Activated CD8-positive, alpha-beta T cell treated with anti-CD3 and anti-CD28 coated beads for 36 hours (primary cell): ENCODE data around the gene DENND6A. TPM values are rescaled to one million over a fixed set of nuclear protein-coding genes. Genes with fewer than 3 reads are reported as not detected.

Experiments
- ATAC-seq: fragments of 200-7000 bp; cut with Tn5 transposase; one replicate; pipeline ENCODE4 v1.10.0; 2021; ENCODE audit warnings: mild to moderate bottlenecking, moderate library complexity
- CTCF ChIA-PET: fragments of 350-600 bp; sonication (Branson Sonifier 250); formaldehyde crosslinking; loops from one replicate; lab custom pipeline; 2021; ENCODE audit warnings: antibody characterized with exemption; lab: Charles Lee
- POLR2A ChIA-PET: fragments of 350-600 bp; sonication (Branson Sonifier 250); formaldehyde crosslinking; loops from one replicate; lab custom pipeline; 2021; ENCODE audit warnings: antibody characterized with exemption; lab: Charles Lee
- DNase-seq: peaks from one replicate; pipeline ENCODE4 v3.0.0-alpha.2; 2020
- H3K27ac Mint-ChIP-seq: one replicate; pipeline ENCODE4 v1.8.0; 2021; ENCODE audit warnings: mild to moderate bottlenecking, mixed read lengths
- H3K27me3 Mint-ChIP-seq: one replicate; pipeline ENCODE4 v1.8.0; 2021; ENCODE audit warnings: mixed read lengths
- H3K36me3 Mint-ChIP-seq: one replicate; pipeline ENCODE4 v1.8.0; 2021; ENCODE audit warnings: low read depth, mixed read lengths
- H3K4me1 Mint-ChIP-seq: one replicate; pipeline ENCODE4 v1.8.0; 2021; ENCODE audit warnings: low read depth, mixed read lengths
- H3K4me3 Mint-ChIP-seq: one replicate; pipeline ENCODE4 v1.8.0; 2021; ENCODE audit warnings: mild to moderate bottlenecking, moderate library complexity, mixed read lengths
- H3K9me3 Mint-ChIP-seq: one replicate; pipeline ENCODE4 v1.8.0; 2021; ENCODE audit warnings: mixed read lengths
- intact Hi-C: fragments of 100-400 bp; cut with micrococcal nuclease; formaldehyde crosslinking; loops from one replicate; pipeline ENCODE4 v1.10.0; 2022
- total RNA-seq, 2 experiments: library from RNA; stranded (reverse); gene quantifications; one replicate each; pipeline ENCODE4 v1.2.3, GENCODE V29; 2021
- TF ChIP-seq, protein P1 (sequence below): fragments of 200-600 bp; IDR thresholded peaks from one replicate; pipeline ENCODE4 v1.8.0; 2022; ENCODE audit warnings: antibody characterized with exemption, mild to moderate bottlenecking

Gene DENND6A, protein sequence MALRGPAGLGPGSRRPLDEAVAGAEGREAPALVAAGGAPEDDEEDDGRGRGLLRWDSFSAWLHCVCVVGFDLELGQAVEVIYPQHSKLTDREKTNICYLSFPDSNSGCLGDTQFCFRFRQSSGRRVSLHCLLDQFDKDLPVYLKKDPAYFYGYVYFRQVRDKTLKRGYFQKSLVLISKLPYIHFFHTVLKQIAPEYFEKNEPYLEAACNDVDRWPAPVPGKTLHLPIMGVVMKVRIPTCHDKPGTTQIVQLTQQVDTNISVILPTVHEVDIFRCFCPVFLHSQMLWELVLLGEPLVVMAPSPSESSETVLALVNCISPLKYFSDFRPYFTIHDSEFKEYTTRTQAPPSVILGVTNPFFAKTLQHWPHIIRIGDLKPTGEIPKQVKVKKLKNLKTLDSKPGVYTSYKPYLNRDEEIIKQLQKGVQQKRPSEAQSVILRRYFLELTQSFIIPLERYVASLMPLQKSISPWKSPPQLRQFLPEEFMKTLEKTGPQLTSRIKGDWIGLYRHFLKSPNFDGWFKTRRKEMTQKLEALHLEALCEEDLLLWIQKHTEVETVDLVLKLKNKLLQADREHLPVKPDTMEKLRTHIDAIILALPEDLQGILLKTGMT
- 10 to 100 TPM; 10.1 to 13.1 TPM for total RNA-seq

DNA sequence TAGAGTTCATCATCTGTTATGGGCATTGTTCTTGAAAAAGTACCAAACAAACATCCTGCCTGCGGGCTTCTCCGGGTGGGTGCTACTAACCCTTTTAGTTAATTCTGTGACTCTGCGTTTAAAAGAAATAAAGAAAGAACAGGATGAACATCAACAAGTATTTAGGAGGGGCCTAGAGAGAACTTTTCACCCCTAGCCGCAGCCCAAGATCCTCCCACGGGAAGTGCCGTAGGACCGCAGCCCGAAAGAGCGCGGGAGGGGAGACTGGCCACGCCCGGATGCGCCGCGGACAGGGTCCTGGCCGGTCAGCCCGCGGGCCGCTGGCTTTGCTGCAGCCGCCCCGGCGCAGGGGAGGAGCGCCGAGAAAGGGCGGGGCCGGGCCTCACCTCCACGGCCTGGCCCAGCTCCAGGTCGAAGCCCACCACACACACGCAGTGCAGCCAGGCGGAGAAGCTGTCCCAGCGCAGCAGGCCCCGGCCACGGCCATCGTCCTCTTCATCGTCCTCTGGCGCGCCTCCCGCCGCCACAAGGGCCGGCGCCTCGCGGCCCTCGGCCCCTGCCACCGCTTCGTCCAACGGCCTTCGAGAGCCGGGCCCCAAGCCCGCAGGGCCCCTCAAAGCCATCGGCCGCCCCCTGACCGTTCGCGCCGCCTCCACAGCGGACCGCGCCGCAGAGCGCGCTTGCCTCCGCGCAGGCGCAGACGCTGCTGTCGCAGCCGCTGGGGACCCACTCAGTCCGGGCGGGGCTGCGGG lies at the start of gene DENND6A:
TSS of gene DENND6A (minus strand) at position 682 of the 752 bp plus-strand sequence. CDS start at position 623, 59 bp downstream.
- no peaks in the 10 kb centered on the region for H3K9me3 Mint-ChIP-seq
- H3K27ac Mint-ChIP-seq, result peak within 1 kb of the TSS; percentile 90
- ATAC-seq (peak; percentile 86), DNase-seq (peak; percentile 80)
- intact Hi-C loops, result loop anchor here (5.0 kb wide), 1 partner anchor 95 kb away; the partner anchor contains the start of gene ARF4
- H3K36me3 Mint-ChIP-seq, result peaks cover 3% of the 10 kb centered on the region
- H3K27me3 Mint-ChIP-seq, result no peaks in the 10 kb centered on the region
- H3K4me3 Mint-ChIP-seq, result peak within 1 kb of the TSS; percentile 88
- ChIA-PET POLR2A (interaction anchor here (0.7 to 2.6 kb wide), 10 partner anchors 9 to 775 kb away, joined by 3 to 11 read pairs (median 3); partner anchors contain the start of genes ARF4, PDE12 and SLMAP), CTCF (no interaction called here)
- H3K4me1 Mint-ChIP-seq, result peaks cover 32% of the 10 kb centered on the region
- TF ChIP-seq, protein P1, sequence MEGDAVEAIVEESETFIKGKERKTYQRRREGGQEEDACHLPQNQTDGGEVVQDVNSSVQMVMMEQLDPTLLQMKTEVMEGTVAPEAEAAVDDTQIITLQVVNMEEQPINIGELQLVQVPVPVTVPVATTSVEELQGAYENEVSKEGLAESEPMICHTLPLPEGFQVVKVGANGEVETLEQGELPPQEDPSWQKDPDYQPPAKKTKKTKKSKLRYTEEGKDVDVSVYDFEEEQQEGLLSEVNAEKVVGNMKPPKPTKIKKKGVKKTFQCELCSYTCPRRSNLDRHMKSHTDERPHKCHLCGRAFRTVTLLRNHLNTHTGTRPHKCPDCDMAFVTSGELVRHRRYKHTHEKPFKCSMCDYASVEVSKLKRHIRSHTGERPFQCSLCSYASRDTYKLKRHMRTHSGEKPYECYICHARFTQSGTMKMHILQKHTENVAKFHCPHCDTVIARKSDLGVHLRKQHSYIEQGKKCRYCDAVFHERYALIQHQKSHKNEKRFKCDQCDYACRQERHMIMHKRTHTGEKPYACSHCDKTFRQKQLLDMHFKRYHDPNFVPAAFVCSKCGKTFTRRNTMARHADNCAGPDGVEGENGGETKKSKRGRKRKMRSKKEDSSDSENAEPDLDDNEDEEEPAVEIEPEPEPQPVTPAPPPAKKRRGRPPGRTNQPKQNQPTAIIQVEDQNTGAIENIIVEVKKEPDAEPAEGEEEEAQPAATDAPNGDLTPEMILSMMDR, result no peak

- Mint-ChIP-seq H3K4me3 (no peak overlapping the region), H3K36me3 (no peaks in the 10 kb centered on the region), H3K9me3 (no peaks in the 10 kb centered on the region), H3K27me3 (no peaks in the 10 kb centered on the region), H3K27ac (no peak overlapping the region), H3K4me1 (no peaks in the 10 kb centered on the region)
- no peak for DNase-seq
- no peak for ATAC-seq
- TF ChIP-seq, protein P1, result no peak
- ChIA-PET POLR2A (interaction anchor here (1.0 kb wide), 1 partner anchor 11 kb away, joined by 3 read pairs; no protein-coding TSS in a partner anchor), CTCF (no interaction called here)
- intact Hi-C loops, result no loop called here
Measured at GRCh38 chr3:57740027-57740426, 47.1 kb upstream of the DENND6A start.

- H3K27ac Mint-ChIP-seq, result no peak overlapping the region
- no peaks in the 10 kb centered on the region for H3K4me1 Mint-ChIP-seq
- no peaks in the 10 kb centered on the region for H3K36me3 Mint-ChIP-seq
- CTCF ChIA-PET, result no interaction called here
- DNase-seq, result no peak
- H3K27me3 Mint-ChIP-seq, result no peaks in the 10 kb centered on the region
- intact Hi-C loops, result no loop called here
- POLR2A ChIA-PET, result no interaction called here
- no peaks in the 10 kb centered on the region for H3K9me3 Mint-ChIP-seq
- TF ChIP-seq, protein P1, result no peak
- no peak overlapping the region for H3K4me3 Mint-ChIP-seq
- ATAC-seq, result no peak
Measured at GRCh38 chr3:57738391-57738790, 45.5 kb upstream of the DENND6A start.

GRCh38 chr3:57737840-57738239 lies 45.0 kb upstream of the DENND6A start:
- no peak overlapping the region for H3K27ac Mint-ChIP-seq
- CTCF ChIA-PET, result no interaction called here
- ATAC-seq, result no peak
- H3K4me3 Mint-ChIP-seq, result no peak overlapping the region
- POLR2A ChIA-PET, result no interaction called here
- TF ChIP-seq, protein P1, result no peak
- H3K27me3 Mint-ChIP-seq, result no peaks in the 10 kb centered on the region
- no peak for DNase-seq
- H3K9me3 Mint-ChIP-seq, result no peaks in the 10 kb centered on the region
- H3K4me1 Mint-ChIP-seq, result no peaks in the 10 kb centered on the region
- intact Hi-C loops, result no loop called here
- H3K36me3 Mint-ChIP-seq, result no peaks in the 10 kb centered on the region
